Esophagus muscularis mucosa (tissue), 4 donors: ENCODE measurements around the gene UBE2I. TPM values are rescaled to one million over a fixed set of nuclear protein-coding genes. Genes with fewer than 3 reads are reported as not detected.
"Not testable (repeated sequence)": the region's sequence is repeated elsewhere in the genome, so short reads cannot be mapped to it uniquely, and the experiment has no call there.

Source experiments
- DNase-seq: peaks from one replicate; pipeline ENCODE4 v3.0.0-alpha.2; 2017; ENCODE audit errors: extremely low spot score
- H3K27ac ChIP-seq, 4 donors: fragments of 200-600 bp; sonication (generic); replicated peaks in 1 of 4; 1 replicate in 3 of 4; 2 replicates in 1 of 4; pipeline ENCODE4 v1.5.1; 2016 to 2019; ENCODE audit warnings: mild to moderate bottlenecking in 1 of 4
- H3K27me3 ChIP-seq, 4 donors: fragments of 200-600 bp; sonication (generic); one replicate each; pipeline versions ENCODE4 v1.5.1 to v1.6.0; 2016 to 2019
- H3K36me3 ChIP-seq, 4 donors: fragments of 200-600 bp; sonication (generic); one replicate each; pipeline ENCODE4 v1.5.1; 2016 to 2019
- H3K4me1 ChIP-seq, 4 donors: fragments of 200-600 bp; sonication (generic); one replicate each; pipeline ENCODE4 v1.5.1; 2016 to 2019
- H3K4me3 ChIP-seq, 4 donors: fragments of 200-600 bp; sonication (generic); 1 replicate in 2 of 4; 2 replicates in 2 of 4; pipeline ENCODE4 v1.5.1; 2016 to 2019; ENCODE audit warnings: mild to moderate bottlenecking in 4 of 4, moderate library complexity in 1 of 4
- H3K9me3 ChIP-seq, 4 donors: fragments of 200-600 bp; sonication (generic); 1 replicate in 3 of 4; 2 replicates in 1 of 4; pipeline ENCODE4 v1.5.1; 2016 to 2019
- CTCF ChIP-seq, 3 experiments: fragments of 200-600 bp in 2 of 3; fragments of 450-650 bp in 1 of 3; sonication (generic) in 2 of 3; IDR thresholded peaks; one replicate each; pipeline ENCODE4 v1.5.1; 2017 to 2019; ENCODE audit warnings: antibody characterized with exemption in 3 of 3, mild to moderate bottlenecking in 2 of 3, moderate library complexity in 1 of 3
- EP300 ChIP-seq: sonication (generic); formaldehyde crosslinking; IDR thresholded peaks from one replicate; pipeline ENCODE4 v1.6.1; 2017; ENCODE audit warnings: antibody characterized with exemption
- POLR2A ChIP-seq: fragments of 450-650 bp; IDR thresholded peaks from one replicate; pipeline ENCODE4 v1.6.1; 2017; ENCODE audit warnings: antibody characterized with exemption, moderate library complexity, mild to moderate bottlenecking, low read depth
- POLR2AphosphoS5 ChIP-seq, 2 donors: sonication (generic); formaldehyde crosslinking; IDR thresholded peaks; one replicate each; pipeline ENCODE4 v1.6.1; 2017; ENCODE audit warnings: antibody characterized with exemption in 2 of 2
- WGBS: methylation state at CpG from one replicate; pipeline ENCODE4 v1.1.5; 2018; 5-methylcytosine and 5-hydroxymethylcytosine counted together
- intact Hi-C: fragments of 100-400 bp; cut with DNase I; formaldehyde crosslinking; loops from one replicate; pipeline ENCODE4 v1.15.1; 2023
- total RNA-seq, 4 donors: library from RNA; depleted of rRNA; stranded (reverse); fragments of >200 nt; gene quantifications; one replicate each; pipeline versions ENCODE4 v1.1.0 to v1.2.1, GENCODE V29; 2016

Gene UBE2I
- total RNA-seq, 4 donors from 2014 or later: 42.8 to 70.5 (median 63.9) TPM

DNA sequence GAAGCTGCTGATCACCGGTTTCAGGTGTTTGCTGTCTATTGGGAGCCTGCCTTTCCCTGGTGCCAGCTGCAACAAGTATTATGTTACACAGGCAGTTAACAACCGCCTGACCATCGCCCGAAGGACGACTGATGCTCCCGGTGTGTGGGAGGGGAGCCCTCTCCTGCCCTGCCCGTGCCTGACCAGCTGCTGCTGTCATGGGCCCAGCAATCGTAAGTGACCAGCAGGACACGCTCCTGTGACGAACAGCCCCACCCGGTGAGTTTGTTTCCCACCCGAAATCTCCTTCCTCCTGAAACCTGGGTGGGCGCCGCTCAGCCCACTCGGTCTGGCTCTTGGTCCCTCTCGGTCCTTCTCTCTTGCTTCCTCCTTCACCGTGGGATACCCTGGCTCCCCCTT lies 17.9 kb upstream of the UBE2I start:
- H3K27me3 ChIP-seq: peaks cover 4 to 88% (median 31%) of the 10 kb centered on the region in 4 donors

GRCh38 chr16:1292208-1292607 lies 17.2 kb upstream of the UBE2I start:
- Histone ChIP-seq H3K27me3 (peaks cover 4 to 82% (median 31%) of the 10 kb centered on the region in 4 donors), H3K4me1 (peaks cover 0 to 20% (median 12%) of the 10 kb centered on the region in 4 donors)
- H3K4me3 ChIP-seq, H3K36me3 ChIP-seq, intact Hi-C loops, H3K9me3 ChIP-seq, H3K27ac ChIP-seq, DNase-seq: not testable (repeated sequence)
- 70% methylated on average over 6 of the region's 6 CpGs for WGBS

More for the DNA sequence above, 17.9 kb upstream of the UBE2I start:
- intact Hi-C loops: no loop called here
- 43% methylated on average over 15 of the region's 17 CpGs for WGBS
- Histone ChIP-seq H3K4me3 (no peak overlapping the region), H3K36me3 (no peaks in the 10 kb centered on the region), H3K9me3 (no peaks in the 10 kb centered on the region), H3K4me1 (peaks cover 0 to 14% (median 7%) of the 10 kb centered on the region in 4 donors), H3K27ac (no peak overlapping the region)
- DNase-seq: no peak
- no peak for TF ChIP-seq CTCF (IDR thresholded peaks at IDR 0.05)
- TF ChIP-seq POLR2A: no peak
- no peak for TF ChIP-seq POLR2AphosphoS5 (IDR thresholded peaks at IDR 0.05)
- TF ChIP-seq EP300: no peak

DNA sequence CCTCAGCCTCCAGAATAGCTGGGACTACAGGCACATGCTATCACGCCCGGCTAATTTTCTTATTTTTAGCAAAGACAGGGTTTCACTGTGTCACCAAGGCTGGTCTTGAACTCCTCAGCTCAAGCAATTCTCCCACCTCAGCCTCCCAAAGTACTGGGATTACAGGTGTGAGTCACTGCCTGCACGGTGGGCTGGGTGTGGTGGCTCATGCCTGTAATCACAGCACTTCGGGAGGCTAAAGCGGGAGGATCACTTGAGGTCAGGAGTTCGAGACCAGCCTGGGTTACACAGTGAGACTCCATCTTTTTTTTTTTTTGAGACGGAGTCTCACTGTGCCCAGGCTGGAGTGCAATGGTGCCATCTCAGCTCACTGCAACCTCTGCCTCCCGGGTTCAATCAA lies 16.6 kb upstream of the UBE2I start:
- Histone ChIP-seq H3K4me1 (peaks cover 0 to 23% (median 12%) of the 10 kb centered on the region in 4 donors), H3K27me3 (peaks cover 4 to 76% (median 31%) of the 10 kb centered on the region in 4 donors)
- H3K36me3 ChIP-seq, DNase-seq, H3K9me3 ChIP-seq, intact Hi-C loops, H3K27ac ChIP-seq, H3K4me3 ChIP-seq: not testable (repeated sequence)
- WGBS: 82% methylated on average over 8 of the region's 8 CpGs

DNA sequence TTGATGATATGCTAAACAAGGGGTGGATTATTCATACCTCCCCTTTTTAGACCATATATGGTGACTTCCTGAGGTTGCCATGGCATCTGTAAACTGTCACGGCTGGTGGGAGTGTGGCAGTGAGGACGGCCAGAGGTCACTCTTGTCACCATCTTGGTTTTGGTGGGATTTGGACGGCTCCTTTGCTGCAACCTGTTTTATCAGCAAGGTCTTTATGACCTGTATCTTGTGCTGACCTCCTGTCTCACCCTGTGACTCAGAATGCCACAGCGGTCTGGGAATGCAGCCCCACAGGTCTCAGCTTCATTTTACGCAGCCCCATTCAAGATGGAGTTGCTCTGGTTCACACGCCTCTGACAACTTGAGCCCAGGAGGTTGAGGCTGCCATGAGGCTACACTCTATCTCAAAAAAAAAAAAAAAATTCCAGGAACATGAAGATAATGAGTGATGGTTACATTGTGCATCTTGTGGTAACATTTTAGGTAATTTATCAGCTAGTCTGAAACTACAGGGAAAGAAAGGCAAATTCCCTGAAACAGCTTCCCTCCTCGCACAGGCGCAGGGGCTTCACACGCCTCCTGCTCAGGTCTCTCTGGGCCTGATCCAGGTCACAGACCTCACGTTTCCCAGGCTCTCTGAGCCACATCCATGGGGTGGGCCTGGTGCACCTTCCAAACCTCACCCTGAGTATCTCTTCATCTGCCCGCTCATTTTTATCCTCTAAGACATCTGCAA lies 15.3 kb upstream of the UBE2I start:
- 64% methylated on average over 11 of the region's 11 CpGs for WGBS
- Histone ChIP-seq H3K4me3 (no peak overlapping the region), H3K27ac (no peak overlapping the region), H3K4me1 (peaks cover 0 to 20% (median 7%) of the 10 kb centered on the region in 4 donors), H3K27me3 (peaks cover 0 to 69% (median 19%) of the 10 kb centered on the region in 4 donors), H3K36me3 (no peaks in the 10 kb centered on the region), H3K9me3 (no peaks in the 10 kb centered on the region)
- intact Hi-C loops: no loop called here
- TF ChIP-seq POLR2A: no peak
- TF ChIP-seq EP300: no peak
- TF ChIP-seq CTCF (IDR thresholded peaks at IDR 0.05): no peak
- no peak for TF ChIP-seq POLR2AphosphoS5 (IDR thresholded peaks at IDR 0.05)
- DNase-seq: no peak

- intact Hi-C loops: no loop called here
- Histone ChIP-seq H3K4me1 (peaks cover 0 to 11% (median 6%) of the 10 kb centered on the region in 4 donors), H3K27me3 (peaks cover 0 to 69% (median 13%) of the 10 kb centered on the region in 4 donors), H3K4me3 (no peak overlapping the region), H3K36me3 (no peaks in the 10 kb centered on the region), H3K27ac (no peak overlapping the region), H3K9me3 (no peaks in the 10 kb centered on the region)
- 51% methylated on average over 5 of the region's 5 CpGs for WGBS
- DNase-seq: no peak
- no peak for TF ChIP-seq CTCF (IDR thresholded peaks at IDR 0.05)
These were observed 14.0 kb upstream of the UBE2I start for GRCh38 chr16:1295465-1295864.

DNA sequence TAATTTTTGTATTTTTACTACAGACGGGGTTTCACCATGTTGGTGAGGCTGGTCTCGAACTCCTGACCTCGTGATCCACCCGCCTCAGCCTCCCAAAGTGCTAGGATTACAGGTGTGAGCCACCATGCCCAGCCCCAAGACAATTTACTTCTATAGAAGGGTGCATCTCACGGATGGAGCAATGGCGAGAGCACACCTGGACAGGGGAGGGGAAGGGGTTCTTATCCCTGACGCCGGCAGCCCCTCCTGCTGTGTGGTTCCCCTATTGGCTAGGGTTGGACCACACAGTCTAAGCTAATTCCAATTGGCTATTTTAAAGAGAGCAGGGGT lies 12.8 kb upstream of the UBE2I start:
- H3K36me3 ChIP-seq, DNase-seq, intact Hi-C loops, H3K27ac ChIP-seq, H3K9me3 ChIP-seq, H3K4me3 ChIP-seq: not testable (repeated sequence)
- H3K4me1 ChIP-seq: peaks cover 7 to 20% (median 16%) of the 10 kb centered on the region in 4 donors
- 63% methylated on average over 8 of the region's 8 CpGs for WGBS
- H3K27me3 ChIP-seq: peaks cover 0 to 69% (median 18%) of the 10 kb centered on the region in 4 donors
